Activated CD4-positive, CD25-positive, alpha-beta regulatory T cell (primary cell): ENCODE results near the gene OR9G4.

ENCODE experiments used
- DNase-seq, 4 experiments: peaks; one replicate each; lab custom pipeline; 2025; lab: John Stamatoyannopoulos, UW

The OR9G4 gene

DNA sequence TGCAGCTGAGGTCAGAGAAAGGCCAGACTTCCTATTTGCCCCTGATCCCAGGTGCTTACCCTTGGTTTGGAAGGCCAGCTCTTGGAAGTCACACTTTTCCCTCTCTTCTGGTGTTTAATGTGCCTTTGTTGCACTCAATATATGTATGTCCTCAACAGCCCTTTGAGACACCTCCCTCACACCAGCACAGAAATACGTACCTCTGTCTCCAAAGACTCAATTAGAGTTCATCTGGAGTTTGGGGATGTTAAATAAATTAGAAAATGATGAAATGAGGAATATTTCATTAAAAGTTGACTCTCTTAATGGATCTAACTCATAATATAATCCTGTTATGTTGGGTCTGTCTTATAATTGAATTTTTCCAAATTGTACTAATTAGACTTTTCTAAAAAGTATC, at the start of gene OR9G4:
Gene OR9G4 (minus strand): TSS at position 101 of the 400 bp plus-strand sequence. CDS start 4,931 bp downstream, outside the sequence.
- no peak for DNase-seq

- no peak for DNase-seq
Observed at GRCh38 chr11:56783448-56784041, 35.0 kb upstream of the OR9G4 start.

DNA sequence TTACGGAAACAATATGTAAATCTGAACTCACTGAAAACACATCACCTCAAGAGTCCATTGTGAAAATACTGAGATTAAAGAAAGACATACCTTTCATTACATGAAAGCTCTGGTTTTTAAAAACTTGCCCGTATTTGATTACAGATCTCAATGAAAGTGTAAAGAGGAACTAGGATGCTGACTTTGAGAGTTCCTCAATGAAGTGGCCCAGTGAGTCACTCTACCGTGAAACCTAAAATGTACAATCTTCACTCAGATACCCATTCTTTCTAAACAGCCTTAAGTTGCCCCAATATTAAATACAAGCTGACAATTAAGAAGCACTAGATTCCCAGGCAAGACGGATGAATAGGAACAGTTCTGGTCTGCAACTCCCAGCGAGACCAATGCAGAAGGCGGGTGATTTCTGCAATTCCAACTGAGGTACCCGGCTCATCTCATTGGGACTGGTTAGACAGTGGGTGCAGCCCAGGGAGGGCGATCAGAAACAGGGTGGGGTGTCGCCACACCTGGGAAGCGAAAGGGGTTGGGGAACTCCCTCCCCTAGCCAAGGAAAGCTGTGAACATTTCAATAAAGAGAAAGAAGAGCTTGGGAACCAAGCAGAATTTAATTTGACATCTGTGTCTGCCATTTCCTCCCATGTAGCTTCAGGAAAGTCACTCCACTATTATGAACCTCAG, 33.8 kb upstream of the OR9G4 start:
- DNase-seq: no peak

DNA sequence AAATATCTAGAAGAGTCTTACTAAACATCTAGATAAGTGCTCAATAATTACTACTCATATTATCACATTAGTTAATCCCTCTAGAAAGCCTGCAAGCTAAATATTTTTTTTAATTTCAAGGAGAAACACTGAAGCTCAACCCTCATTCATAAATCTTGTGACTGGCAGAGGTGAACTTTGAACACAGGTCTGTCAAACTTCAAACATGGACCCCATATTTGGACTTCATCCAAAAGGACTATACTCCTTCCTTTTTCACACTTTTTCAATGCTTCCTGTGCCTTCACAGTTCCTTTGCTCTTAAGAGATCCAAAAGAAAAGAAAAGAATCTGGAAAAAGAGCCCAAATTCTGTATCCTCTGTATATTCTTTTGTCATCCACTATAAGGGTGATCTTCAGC, 28.3 kb upstream of the OR9G4 start:
- no peak for DNase-seq

- no peak for DNase-seq
Observed at GRCh38 chr11:56764976-56765375, 16.5 kb upstream of the OR9G4 start.

GRCh38 chr11:56751480-56751879, 3.0 kb upstream of the OR9G4 start:
- DNase-seq: no peak

DNA sequence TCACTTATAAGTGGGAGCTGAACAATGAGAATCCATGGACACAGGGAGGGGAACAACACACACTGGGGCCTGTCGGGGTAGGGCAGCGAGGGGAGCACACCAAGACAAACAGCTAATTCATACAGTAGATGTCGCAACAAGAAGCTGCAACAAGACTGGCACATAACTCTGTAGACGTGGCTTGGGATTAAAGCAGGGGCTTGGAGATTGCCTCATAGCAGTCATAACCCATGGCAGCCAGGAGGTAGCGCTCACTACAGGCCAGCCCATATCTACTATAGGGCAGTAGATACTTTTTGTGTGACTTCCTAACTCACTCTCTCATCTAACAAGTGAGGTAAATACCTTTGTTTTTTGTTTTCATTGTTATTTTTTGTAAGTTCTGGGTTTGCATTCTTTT, 1.7 kb upstream of the OR9G4 start:
- no peak for DNase-seq

DNA sequence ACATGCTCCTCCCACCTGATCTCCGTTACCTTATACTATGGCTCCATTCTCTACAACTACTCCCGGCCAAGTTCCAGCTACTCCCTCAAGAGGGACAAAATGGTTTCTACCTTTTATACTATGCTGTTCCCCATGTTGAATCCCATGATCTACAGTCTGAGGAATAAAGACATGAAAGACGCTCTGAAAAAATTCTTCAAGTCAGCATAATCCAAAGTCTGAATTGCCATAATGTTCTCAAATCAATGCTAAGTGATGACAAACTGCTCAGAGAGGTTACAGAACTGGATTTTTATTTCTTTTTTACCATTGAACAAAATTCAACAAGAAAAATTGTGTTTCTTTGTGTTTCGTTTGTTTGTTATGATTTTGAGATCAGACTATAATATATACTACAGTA, 7.6 kb downstream of the OR9G4 start:
- DNase-seq: no peak

- no peak for DNase-seq
Observed at GRCh38 chr11:56740107-56740506, 8.4 kb downstream of the OR9G4 start.

DNA sequence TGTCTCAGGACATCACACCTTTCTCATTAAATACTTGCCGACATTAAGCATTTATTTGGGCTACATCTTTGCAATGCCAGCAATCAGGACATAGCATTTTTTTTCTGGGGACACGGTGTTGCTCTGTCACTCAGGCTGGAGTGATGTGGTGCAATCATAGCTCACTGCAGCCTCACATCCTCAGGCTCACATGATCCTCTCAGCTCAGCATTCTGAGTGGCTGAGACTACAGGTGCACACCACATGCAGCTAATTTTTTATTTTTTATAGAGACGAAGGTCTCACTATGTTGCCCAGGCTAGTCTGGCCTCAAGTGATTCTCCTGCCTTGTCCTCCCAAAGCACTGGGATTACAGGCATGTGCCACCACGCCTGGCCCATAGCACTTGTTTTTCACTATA, 28.0 kb downstream of the OR9G4 start:
- DNase-seq: no peak

DNA sequence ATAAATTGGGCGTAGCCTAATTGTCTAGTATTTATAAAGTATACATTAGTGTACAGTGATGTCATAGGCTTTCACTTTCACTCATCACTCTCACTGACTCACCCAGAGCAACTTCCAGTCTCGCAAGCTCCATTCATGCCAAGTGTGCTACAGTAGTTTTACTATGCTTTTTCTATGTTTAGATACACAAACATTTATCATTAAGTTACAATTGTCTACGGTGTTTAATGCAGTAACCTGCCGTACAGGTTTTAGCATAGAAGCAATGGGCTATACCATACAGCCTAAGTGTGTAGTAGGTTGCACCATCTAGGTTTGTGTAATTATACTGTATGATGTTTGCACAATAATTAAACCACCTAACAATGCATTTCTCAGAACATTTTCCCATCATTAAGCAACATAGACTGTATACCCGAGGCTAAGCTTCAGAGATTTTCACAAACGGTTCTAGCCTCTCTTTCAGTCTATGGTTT, 32.1 kb downstream of the OR9G4 start:
- DNase-seq: no peak

GRCh38 chr11:56714206-56714605, 34.3 kb downstream of the OR9G4 start:
- no peak for DNase-seq

- no peak for DNase-seq
Observed at GRCh38 chr11:56706486-56706885, 42.0 kb downstream of the OR9G4 start.

GRCh38 chr11:56705784-56706396, 42.6 kb downstream of the OR9G4 start:
- DNase-seq: no peak

GRCh38 chr11:56700914-56701485, 47.5 kb downstream of the OR9G4 start:
- no peak for DNase-seq

- DNase-seq: no peak
Observed at GRCh38 chr11:56700242-56700913, 48.1 kb downstream of the OR9G4 start.

GRCh38 chr11:56698795-56699194, 49.7 kb downstream of the OR9G4 start, which contains the start of gene OR9G1:
Gene OR9G1, plus strand, starts transcription at chr11:56699095. Its CDS starts 1,293 bp downstream, at chr11:56700388.
- no peak for DNase-seq

DNA sequence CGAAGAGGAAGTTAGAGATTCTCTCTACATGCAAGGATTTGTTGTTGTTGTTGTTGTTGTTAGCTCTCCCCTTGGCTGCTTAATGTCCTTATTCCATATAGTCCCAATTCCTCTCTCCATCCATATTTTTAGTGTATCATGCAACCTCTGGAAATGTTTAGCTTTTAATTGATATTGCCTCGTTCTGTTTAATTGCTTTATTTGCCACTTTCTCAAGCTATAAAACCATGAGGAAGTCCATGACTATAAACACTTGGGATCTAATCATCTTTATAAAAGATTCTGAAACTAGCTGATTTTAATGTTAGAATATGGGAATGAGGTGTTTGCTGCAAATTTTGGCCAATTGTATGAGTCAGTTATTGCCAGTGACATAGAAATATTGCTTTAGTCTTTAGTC, 55.1 kb downstream of the OR9G4 start:
- DNase-seq: no peak
